SKM-1 treated with dmso at 0.1 percent for 144 hours (cell line): ENCODE measurements around the gene EIF3D.

ENCODE experiments used
- DNase-seq: peaks from one replicate; lab custom pipeline; 2025; ENCODE audit not compliant: unreplicated experiment; lab: John Stamatoyannopoulos, UW

EIF3D gene

GRCh38 chr22:36528795-36529751, at the start of gene EIF3D:
Gene EIF3D, minus strand, starts transcription at chr22:36529166. Its CDS starts 3,045 bp downstream, at chr22:36526121.
- peak; percentile 99 for DNase-seq

GRCh38 chr22:36578619-36579018, 49.7 kb upstream of the EIF3D start:
- DNase-seq = no peak

- DNase-seq = no peak
Observed at GRCh38 chr22:36577019-36577418, 48.1 kb upstream of the EIF3D start.

GRCh38 chr22:36574728-36575127, 45.8 kb upstream of the EIF3D start:
- DNase-seq = no peak

GRCh38 chr22:36573815-36574363, 44.9 kb upstream of the EIF3D start:
- DNase-seq = no peak

- no peak for DNase-seq
Observed at GRCh38 chr22:36571991-36572390, 43.0 kb upstream of the EIF3D start.

- no peak for DNase-seq
Observed at GRCh38 chr22:36569999-36570398, 41.0 kb upstream of the EIF3D start.

GRCh38 chr22:36568846-36569245, 39.9 kb upstream of the EIF3D start:
- DNase-seq = no peak

GRCh38 chr22:36566720-36567119, 37.8 kb upstream of the EIF3D start:
- no peak for DNase-seq

- no peak for DNase-seq
Observed at GRCh38 chr22:36565686-36566085, 36.7 kb upstream of the EIF3D start.

- DNase-seq = no peak
Observed at GRCh38 chr22:36565159-36565507, 36.2 kb upstream of the EIF3D start.

GRCh38 chr22:36564422-36565158, 35.6 kb upstream of the EIF3D start:
- DNase-seq = no peak

GRCh38 chr22:36563898-36564297, 34.9 kb upstream of the EIF3D start:
- no peak for DNase-seq

GRCh38 chr22:36563444-36563843, 34.5 kb upstream of the EIF3D start:
- DNase-seq = no peak

- no peak for DNase-seq
Observed at GRCh38 chr22:36563001-36563400, 34.0 kb upstream of the EIF3D start.

- DNase-seq = no peak
Observed at GRCh38 chr22:36562261-36562835, 33.4 kb upstream of the EIF3D start.

- no peak for DNase-seq
Observed at GRCh38 chr22:36561291-36561811, 32.4 kb upstream of the EIF3D start.

- no peak for DNase-seq
Observed at GRCh38 chr22:36560001-36560400, 31.0 kb upstream of the EIF3D start.

- DNase-seq = no peak
Observed at GRCh38 chr22:36554098-36554497, 25.1 kb upstream of the EIF3D start.

GRCh38 chr22:36552289-36552688, 23.3 kb upstream of the EIF3D start:
- peak; percentile 87 for DNase-seq
